Smooth muscle cell (in vitro differentiated cells): Measurements from ENCODE around the gene TRIM2. TPM values are rescaled to one million over a fixed set of nuclear protein-coding genes. Genes with fewer than 3 reads are reported as not detected.
A peak's percentile ranks its signal among the peaks of the same experiment; 100 is the strongest.

Experiments
- DNase-seq: peaks from one replicate; lab custom pipeline; 2025; ENCODE audit not compliant: unreplicated experiment; lab: John Stamatoyannopoulos, UW
- H2AFZ ChIP-seq: fragments of 200-600 bp; sonication (generic); 2 replicates; pipeline ENCODE4 v1.6.0; 2016; ENCODE audit warnings: antibody characterized with exemption, low read depth, mild to moderate bottlenecking
- H3F3A ChIP-seq: fragments of 200-600 bp; sonication (generic); 2 replicates; pipeline ENCODE4 v1.6.0; 2017; ENCODE audit warnings: antibody characterized with exemption, low read depth
- H3K27ac ChIP-seq: fragments of 200-600 bp; sonication (generic); 2 replicates; pipeline ENCODE4 v1.5.1; 2016; ENCODE audit warnings: low read depth, mild to moderate bottlenecking
- H3K27me3 ChIP-seq: fragments of 200-600 bp; sonication (generic); 2 replicates; pipeline ENCODE4 v1.6.1; 2016; ENCODE audit warnings: low read depth, mild to moderate bottlenecking
- H3K36me3 ChIP-seq: fragments of 200-600 bp; sonication (generic); 2 replicates; pipeline ENCODE4 v1.5.1; 2016; ENCODE audit warnings: low read depth
- H3K4me1 ChIP-seq: fragments of 200-600 bp; sonication (generic); 2 replicates; pipeline ENCODE4 v1.5.1; 2016; ENCODE audit warnings: low read depth
- H3K4me2 ChIP-seq: fragments of 200-600 bp; sonication (generic); 2 replicates; pipeline ENCODE4 v1.6.0; 2016; ENCODE audit warnings: mild to moderate bottlenecking
- H3K4me3 ChIP-seq: fragments of 200-600 bp; sonication (generic); 2 replicates; pipeline ENCODE4 v1.5.1; 2016; ENCODE audit warnings: mild to moderate bottlenecking
- H3K79me2 ChIP-seq: fragments of 200-600 bp; sonication (generic); 2 replicates; pipeline ENCODE4 v1.6.0; 2016; ENCODE audit warnings: low read depth, mild to moderate bottlenecking
- H3K9ac ChIP-seq: fragments of 200-600 bp; sonication (generic); 2 replicates; pipeline ENCODE4 v1.6.0; 2016; ENCODE audit warnings: low read depth
- H3K9me3 ChIP-seq: fragments of 200-600 bp; sonication (generic); replicated peaks from 2 replicates; pipeline ENCODE4 v1.5.1; 2016; ENCODE audit warnings: low read depth
- H4K20me1 ChIP-seq: fragments of 200-600 bp; sonication (generic); 2 replicates; pipeline ENCODE4 v1.6.0; 2016; ENCODE audit warnings: low read depth
- WGBS: methylation state at CpG from one replicate; pipeline ENCODE4 v1.1.7; 2016; ENCODE audit warnings: low lambda C conversion rate; 5-methylcytosine and 5-hydroxymethylcytosine counted together
- polyA plus RNA-seq: library from polyadenylated mRNA; unstranded; fragments of >200 nt; fragmentation: Nextera tagmentation; extraction: Ambion mirVana; gene quantifications from 2 replicates; pipeline ENCODE4 v1.2.1, GENCODE V29; 2016
- total RNA-seq: library from RNA; depleted of rRNA; stranded (reverse); fragments of >200 nt; gene quantifications from 2 replicates; pipeline ENCODE4 v1.2.3, GENCODE V29; 2014
- TF ChIP-seq, protein P1 (sequence below): fragments of 200-600 bp; sonication (generic); IDR thresholded peaks from 2 replicates; pipeline ENCODE4 v1.5.1; 2017; ENCODE audit warnings: borderline replicate concordance, mild to moderate bottlenecking, antibody characterized with exemption; ENCODE audit not compliant: insufficient read depth, poor library complexity, severe bottlenecking

The TRIM2 gene
- total and polyA plus RNA-seq, 2 experiments from 2014 or later = 9.1 to 33.4 TPM

- TF ChIP-seq, protein P1, sequence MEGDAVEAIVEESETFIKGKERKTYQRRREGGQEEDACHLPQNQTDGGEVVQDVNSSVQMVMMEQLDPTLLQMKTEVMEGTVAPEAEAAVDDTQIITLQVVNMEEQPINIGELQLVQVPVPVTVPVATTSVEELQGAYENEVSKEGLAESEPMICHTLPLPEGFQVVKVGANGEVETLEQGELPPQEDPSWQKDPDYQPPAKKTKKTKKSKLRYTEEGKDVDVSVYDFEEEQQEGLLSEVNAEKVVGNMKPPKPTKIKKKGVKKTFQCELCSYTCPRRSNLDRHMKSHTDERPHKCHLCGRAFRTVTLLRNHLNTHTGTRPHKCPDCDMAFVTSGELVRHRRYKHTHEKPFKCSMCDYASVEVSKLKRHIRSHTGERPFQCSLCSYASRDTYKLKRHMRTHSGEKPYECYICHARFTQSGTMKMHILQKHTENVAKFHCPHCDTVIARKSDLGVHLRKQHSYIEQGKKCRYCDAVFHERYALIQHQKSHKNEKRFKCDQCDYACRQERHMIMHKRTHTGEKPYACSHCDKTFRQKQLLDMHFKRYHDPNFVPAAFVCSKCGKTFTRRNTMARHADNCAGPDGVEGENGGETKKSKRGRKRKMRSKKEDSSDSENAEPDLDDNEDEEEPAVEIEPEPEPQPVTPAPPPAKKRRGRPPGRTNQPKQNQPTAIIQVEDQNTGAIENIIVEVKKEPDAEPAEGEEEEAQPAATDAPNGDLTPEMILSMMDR = no peak
- no peak overlapping the region for H3K27ac ChIP-seq
- H3F3A ChIP-seq = peaks cover under 1% of the 10 kb centered on the region
- peaks cover 41% of the 10 kb centered on the region for H4K20me1 ChIP-seq
- no peak for DNase-seq
- peaks cover 2% of the 10 kb centered on the region for H3K4me1 ChIP-seq
- H3K9me3 ChIP-seq = no peaks in the 10 kb centered on the region
- H3K4me2 ChIP-seq = no peak overlapping the region
- no peaks in the 10 kb centered on the region for H3K36me3 ChIP-seq
- peaks cover 17% of the 10 kb centered on the region for H3K79me2 ChIP-seq
- 98% methylated on average over 2 of the region's 2 CpGs for WGBS
- H3K4me3 ChIP-seq = no peak overlapping the region
- H2AFZ ChIP-seq = no peak overlapping the region
- no peaks in the 10 kb centered on the region for H3K27me3 ChIP-seq
- H3K9ac ChIP-seq = no peak overlapping the region
These were observed 57.7 kb downstream of the TRIM2 start for GRCh38 chr4:153261914-153262313.

GRCh38 chr4:153265306-153266047 lies 61.2 kb downstream of the TRIM2 start:
- TF ChIP-seq, protein P1 = no peak
- no peaks in the 10 kb centered on the region for H3K9me3 ChIP-seq
- no peak overlapping the region for H3K27ac ChIP-seq
- no peaks in the 10 kb centered on the region for H3K36me3 ChIP-seq
- WGBS = 83% methylated on average over 9 of the region's 9 CpGs
- H3F3A ChIP-seq = no peaks in the 10 kb centered on the region
- H3K27me3 ChIP-seq = no peaks in the 10 kb centered on the region
- no peak overlapping the region for H3K4me2 ChIP-seq
- peaks cover 43% of the 10 kb centered on the region for H4K20me1 ChIP-seq
- H3K4me1 ChIP-seq = no peaks in the 10 kb centered on the region
- no peak overlapping the region for H3K4me3 ChIP-seq
- peaks cover 15% of the 10 kb centered on the region for H3K79me2 ChIP-seq
- no peak overlapping the region for H2AFZ ChIP-seq
- no peak for DNase-seq
- H3K9ac ChIP-seq = no peak overlapping the region

- Histone ChIP-seq H3F3A (no peaks in the 10 kb centered on the region), H4K20me1 (peaks cover 38% of the 10 kb centered on the region), H3K9me3 (no peaks in the 10 kb centered on the region), H3K79me2 (peaks cover 10% of the 10 kb centered on the region), H3K4me2 (no peak overlapping the region), H3K27ac (no peak overlapping the region), H3K9ac (no peak overlapping the region), H3K36me3 (no peaks in the 10 kb centered on the region), H3K27me3 (no peaks in the 10 kb centered on the region), H2AFZ (no peak overlapping the region), H3K4me3 (no peak overlapping the region), H3K4me1 (no peaks in the 10 kb centered on the region)
- DNase-seq = no peak
- TF ChIP-seq, protein P1 = no peak
- WGBS = 89% methylated on average over 3 of the region's 3 CpGs
These were observed 62.7 kb downstream of the TRIM2 start for GRCh38 chr4:153266988-153267387.

- Histone ChIP-seq H3K4me2 (peak overlapping the region; percentile 25), H4K20me1 (peaks cover 37% of the 10 kb centered on the region), H3K79me2 (peaks cover 7% of the 10 kb centered on the region), H3K9ac (no peak overlapping the region), H3K36me3 (no peaks in the 10 kb centered on the region), H3F3A (no peaks in the 10 kb centered on the region), H3K4me3 (no peak overlapping the region), H3K27me3 (no peaks in the 10 kb centered on the region), H3K4me1 (no peaks in the 10 kb centered on the region), H2AFZ (no peak overlapping the region), H3K27ac (no peak overlapping the region), H3K9me3 (no peaks in the 10 kb centered on the region)
- TF ChIP-seq, protein P1 = no peak
- no peak for DNase-seq
- 55% methylated on average over 7 of the region's 7 CpGs for WGBS
These were observed 63.6 kb downstream of the TRIM2 start for GRCh38 chr4:153267890-153268289.
